GM19397 (cell line): ENCODE data around the gene FAM111B.
A peak's percentile ranks its signal among the peaks of the same experiment; 100 is the strongest.

ENCODE experiments used
- ATAC-seq: cut with Tn5 transposase; IDR thresholded peaks from one replicate; pipeline ENCODE4 v1.9.1; 2021; ENCODE audit warnings: mild to moderate bottlenecking, moderate library complexity; ENCODE audit not compliant: unreplicated experiment

The FAM111B gene

GRCh38 chr11:59151761-59152160 is 44.7 kb downstream of the FAM111B start:
- ATAC-seq, result peak; percentile 43

- peak; percentile 81 for ATAC-seq
These were observed 45.4 kb downstream of the FAM111B start for GRCh38 chr11:59152312-59152951.

GRCh38 chr11:59154610-59155009 is 47.6 kb downstream of the FAM111B start:
- ATAC-seq, result no peak

- ATAC-seq, result no peak
These were observed 50.4 kb downstream of the FAM111B start for GRCh38 chr11:59157433-59157832.

GRCh38 chr11:59158206-59159068 is 51.4 kb downstream of the FAM111B start:
- peak; percentile 91 for ATAC-seq

- no peak for ATAC-seq
These were observed 57.0 kb downstream of the FAM111B start for GRCh38 chr11:59164028-59164427.

- peak; percentile 68 for ATAC-seq
These were observed 64.7 kb downstream of the FAM111B start, which contains the start of gene DTX4 for GRCh38 chr11:59171508-59172322. Gene DTX4 (plus strand): TSS chr11:59172132. CDS start chr11:59172596, 464 bp downstream.

- peak; percentile 41 for ATAC-seq
These were observed 65.5 kb downstream of the FAM111B start for GRCh38 chr11:59172345-59173079.

- no peak for ATAC-seq
These were observed 66.3 kb downstream of the FAM111B start for GRCh38 chr11:59173080-59173963.

GRCh38 chr11:59173964-59174663 is 67.1 kb downstream of the FAM111B start:
- no peak for ATAC-seq

GRCh38 chr11:59174664-59175033 is 67.6 kb downstream of the FAM111B start:
- ATAC-seq, result no peak

GRCh38 chr11:59175091-59175501 is 68.1 kb downstream of the FAM111B start:
- no peak for ATAC-seq

GRCh38 chr11:59176330-59176729 is 69.3 kb downstream of the FAM111B start:
- ATAC-seq, result no peak
